ENCODE results near the gene CTBP2. TPM values are rescaled to one million over a fixed set of nuclear protein-coding genes. Genes with fewer than 3 reads are reported as not detected.
A peak's percentile ranks its signal among the peaks of the same experiment; 100 is the strongest.
"Not testable (repeated sequence)": the region's sequence is repeated elsewhere in the genome, so short reads cannot be mapped to it uniquely, and the experiment has no call there.

CTBP2 gene
- total and polyA plus RNA-seq, 10 donors = 6.7 to 74.4 (median 40.1) TPM

GRCh38 chr10:125061557-125062226 is 98.7 kb downstream of the CTBP2 start:
- DNase-seq = no peak
- Histone ChIP-seq H3K9me3 (no peaks in the 10 kb centered on the region), H3K27ac (peak overlapping the region; percentile 0 to 80 (median 68)), H3K4me3 (peak overlapping the region in 1 of 8 donors; percentile 21), H3K36me3 (no peaks in the 10 kb centered on the region), H3K4me1 (peaks cover 45 to 100% (median 83%) of the 10 kb centered on the region in 6 donors), H3K27me3 (replicated peaks in 1 of 7) (peaks cover 0 to 79% (median 5%) of the 10 kb centered on the region in 7 donors)
- WGBS, 5 donors = 40 to 53% (median 45%) methylated on average over 21 of the region's 21 CpGs
- intact Hi-C loops (cut with DNase I; ENCODE audit: low total_unique reads) = no loop called here
- TF ChIP-seq, protein P1, sequence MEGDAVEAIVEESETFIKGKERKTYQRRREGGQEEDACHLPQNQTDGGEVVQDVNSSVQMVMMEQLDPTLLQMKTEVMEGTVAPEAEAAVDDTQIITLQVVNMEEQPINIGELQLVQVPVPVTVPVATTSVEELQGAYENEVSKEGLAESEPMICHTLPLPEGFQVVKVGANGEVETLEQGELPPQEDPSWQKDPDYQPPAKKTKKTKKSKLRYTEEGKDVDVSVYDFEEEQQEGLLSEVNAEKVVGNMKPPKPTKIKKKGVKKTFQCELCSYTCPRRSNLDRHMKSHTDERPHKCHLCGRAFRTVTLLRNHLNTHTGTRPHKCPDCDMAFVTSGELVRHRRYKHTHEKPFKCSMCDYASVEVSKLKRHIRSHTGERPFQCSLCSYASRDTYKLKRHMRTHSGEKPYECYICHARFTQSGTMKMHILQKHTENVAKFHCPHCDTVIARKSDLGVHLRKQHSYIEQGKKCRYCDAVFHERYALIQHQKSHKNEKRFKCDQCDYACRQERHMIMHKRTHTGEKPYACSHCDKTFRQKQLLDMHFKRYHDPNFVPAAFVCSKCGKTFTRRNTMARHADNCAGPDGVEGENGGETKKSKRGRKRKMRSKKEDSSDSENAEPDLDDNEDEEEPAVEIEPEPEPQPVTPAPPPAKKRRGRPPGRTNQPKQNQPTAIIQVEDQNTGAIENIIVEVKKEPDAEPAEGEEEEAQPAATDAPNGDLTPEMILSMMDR (IDR thresholded peaks at IDR 0.05 in 8 of 11, conservative IDR thresholded peaks at IDR 0.05 in 3 of 11) = no peak
- TF ChIP-seq POLR2A (IDR thresholded peaks at IDR 0.05) (no peak), POLR2AphosphoS5 (IDR thresholded peaks at IDR 0.05) (no peak)

DNA sequence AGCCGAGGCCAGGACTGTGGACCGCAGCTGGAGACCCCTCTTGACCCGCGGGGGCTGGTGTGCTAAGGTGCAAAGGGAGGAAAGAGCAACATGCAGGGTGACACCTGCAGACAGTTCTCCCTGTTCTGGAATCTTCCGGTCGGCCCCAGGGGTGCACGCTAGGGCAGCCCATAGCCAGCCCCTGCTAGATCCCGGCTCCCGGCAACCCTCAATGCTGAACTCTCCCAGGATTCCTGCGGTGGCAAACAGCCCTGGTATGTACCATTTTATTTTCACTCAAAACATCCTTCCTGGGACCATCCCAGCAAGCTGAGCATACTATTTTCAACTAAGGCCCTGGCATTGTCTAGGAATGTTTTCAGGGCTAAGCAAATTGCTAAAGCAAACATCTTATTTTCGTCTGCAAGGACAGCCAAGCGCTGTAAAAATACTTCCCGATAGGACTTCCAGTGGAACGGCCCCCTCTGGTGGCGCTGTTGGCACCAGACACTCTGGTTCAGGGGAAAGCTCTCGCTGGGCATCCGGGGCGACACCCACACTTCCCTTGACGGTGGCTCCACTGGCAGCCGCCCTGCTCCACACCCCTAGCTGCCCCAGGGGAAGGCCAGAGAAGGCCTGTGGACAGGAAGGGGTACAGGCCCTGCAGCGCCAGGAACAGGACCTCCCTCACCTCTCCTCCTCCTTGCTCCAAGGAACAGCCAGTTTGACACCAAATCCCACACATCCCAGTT is 99.4 kb downstream of the CTBP2 start:
- peaks cover 0 to 79% (median 5%) of the 10 kb centered on the region in 7 donors for H3K27me3 ChIP-seq (replicated peaks in 1 of 7)
- 33 to 46% (median 42%) methylated on average over 14 to 21 of the region's 21 CpGs for WGBS, 5 donors
- H3K4me3 ChIP-seq = peak overlapping the region in 1 of 8 donors; percentile 21
- peak overlapping the region in 7 of 8 donors; percentile 41 to 80 (median 70) for H3K27ac ChIP-seq
- peak; percentile 91 for DNase-seq
- TF ChIP-seq POLR2AphosphoS5 (IDR thresholded peaks at IDR 0.05) (peak; percentile 54 to 73 (median 63)), POLR2A (IDR thresholded peaks at IDR 0.05) (no peak)
- TF ChIP-seq, protein P1 (IDR thresholded peaks at IDR 0.05 in 8 of 11, conservative IDR thresholded peaks at IDR 0.05 in 3 of 11) = peak; percentile 32 to 86 (median 73)
- intact Hi-C loops (cut with DNase I; ENCODE audit: low total_unique reads) = no loop called here
- H3K9me3 ChIP-seq = no peaks in the 10 kb centered on the region
- H3K4me1 ChIP-seq = peaks cover 52 to 100% (median 87%) of the 10 kb centered on the region in 6 donors
- H3K36me3 ChIP-seq = no peaks in the 10 kb centered on the region

DNA sequence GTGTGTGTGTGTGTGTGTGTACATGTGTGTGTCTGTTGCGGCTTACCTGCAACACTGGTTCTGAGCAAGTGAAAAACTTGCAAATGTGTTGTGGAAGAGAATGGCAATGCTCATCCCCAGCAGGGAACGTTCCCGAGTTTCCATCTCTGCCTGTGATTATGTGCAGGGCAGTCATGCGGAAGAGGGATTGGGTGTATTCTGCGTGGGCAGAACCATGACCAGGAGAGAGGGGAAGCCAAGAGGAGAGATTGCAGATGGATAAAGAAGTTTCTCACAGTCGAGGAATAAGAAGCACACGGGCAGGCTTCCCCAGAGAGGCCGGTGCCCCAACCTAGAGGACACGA is 99.9 kb downstream of the CTBP2 start:
- Histone ChIP-seq H3K27ac (peak overlapping the region in 6 of 8 donors; percentile 41 to 80 (median 71)), H3K27me3 (replicated peaks in 1 of 7) (peaks cover 0 to 79% (median 5%) of the 10 kb centered on the region in 7 donors), H3K4me3 (peak overlapping the region in 1 of 8 donors; percentile 21), H3K4me1 (peaks cover 52 to 100% (median 87%) of the 10 kb centered on the region in 6 donors), H3K36me3 (no peaks in the 10 kb centered on the region), H3K9me3 (no peaks in the 10 kb centered on the region)
- TF ChIP-seq POLR2AphosphoS5 (IDR thresholded peaks at IDR 0.05) = no peak
- no peak for TF ChIP-seq POLR2A (IDR thresholded peaks at IDR 0.05)
- TF ChIP-seq, protein P1 (IDR thresholded peaks at IDR 0.05 in 8 of 11, conservative IDR thresholded peaks at IDR 0.05 in 3 of 11) = no peak
- intact Hi-C loops (cut with DNase I; ENCODE audit: low total_unique reads) = no loop called here
- DNase-seq = no peak
- 62 to 76% (median 69%) methylated on average over 9 of the region's 9 CpGs for WGBS, 5 donors

DNA sequence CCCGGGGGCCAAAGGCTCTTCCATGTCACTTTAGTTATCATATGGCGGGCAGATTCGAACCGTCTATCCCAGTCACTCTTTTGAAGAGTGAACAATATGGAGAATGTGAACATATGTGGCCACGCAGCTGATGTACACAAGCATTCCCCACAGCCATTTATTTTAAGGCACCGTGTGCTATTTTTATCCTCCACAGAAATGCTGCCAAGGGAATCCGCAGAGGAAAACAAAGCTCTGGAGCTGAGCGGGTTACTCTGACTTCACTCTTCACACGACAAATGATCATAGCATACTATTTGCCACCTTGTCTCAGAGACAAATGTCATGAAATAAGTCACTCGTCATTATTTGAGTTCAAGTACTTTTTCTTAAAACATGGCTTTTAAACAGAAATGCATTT is 100.3 kb downstream of the CTBP2 start:
- intact Hi-C loops (cut with DNase I; ENCODE audit: low total_unique reads) = no loop called here
- TF ChIP-seq POLR2AphosphoS5 (IDR thresholded peaks at IDR 0.05) = no peak
- no peak for TF ChIP-seq POLR2A (IDR thresholded peaks at IDR 0.05)
- TF ChIP-seq, protein P1 (IDR thresholded peaks at IDR 0.05 in 8 of 11, conservative IDR thresholded peaks at IDR 0.05 in 3 of 11) = no peak
- no peaks in the 10 kb centered on the region for H3K36me3 ChIP-seq
- H3K4me3 ChIP-seq = no peak overlapping the region
- peaks cover 0 to 78% (median 5%) of the 10 kb centered on the region in 7 donors for H3K27me3 ChIP-seq (replicated peaks in 1 of 7)
- peak overlapping the region in 4 of 8 donors; percentile 72 to 84 (median 80) for H3K27ac ChIP-seq
- no peak for DNase-seq
- H3K9me3 ChIP-seq = no peaks in the 10 kb centered on the region
- peaks cover 50 to 100% (median 85%) of the 10 kb centered on the region in 6 donors for H3K4me1 ChIP-seq
- WGBS, 5 donors = 72 to 87% (median 83%) methylated on average over 10 of the region's 10 CpGs

DNA sequence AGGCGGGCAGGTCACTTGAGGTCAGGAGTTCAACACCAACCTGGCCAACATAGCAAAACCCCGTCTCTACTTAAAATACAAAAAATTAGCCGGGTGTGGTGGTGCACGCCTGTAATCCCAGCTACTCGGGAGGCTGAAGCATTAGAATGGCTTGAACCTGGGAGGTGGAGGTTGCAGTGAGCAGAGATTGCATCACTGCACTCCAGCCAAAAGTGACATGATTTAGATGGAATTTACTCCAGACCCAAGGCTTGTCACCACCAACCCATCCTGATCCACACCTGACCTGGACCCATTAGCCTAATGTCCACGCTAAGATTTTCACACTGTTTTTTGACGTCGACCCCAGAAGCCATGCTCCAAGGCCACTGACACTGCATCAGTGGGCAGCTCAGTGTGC is 101.0 kb downstream of the CTBP2 start:
- peak overlapping the region in 4 of 8 donors; percentile 80 to 85 (median 82) for H3K27ac ChIP-seq

More for the DNA sequence above, 101.0 kb downstream of the CTBP2 start:
- intact Hi-C loops (cut with DNase I; ENCODE audit: low total_unique reads); H3K4me3 ChIP-seq; H3K9me3 ChIP-seq; H3K36me3 ChIP-seq: not testable (repeated sequence)
- 87 to 91% (median 90%) methylated on average over 8 of the region's 8 CpGs for WGBS, 5 donors
- DNase-seq = peak; percentile 7
- Histone ChIP-seq H3K27me3 (replicated peaks in 1 of 7) (peaks cover 0 to 79% (median 5%) of the 10 kb centered on the region in 7 donors), H3K4me1 (peaks cover 43 to 99% (median 79%) of the 10 kb centered on the region in 6 donors)

All from spleen (tissue), 11 donors.